ENCODE results near the gene NKD1.

NKD1 gene

GRCh38 chr16:50613964-50614474 lies 65.8 kb downstream of the NKD1 start:
- TF ChIP-seq, protein P1, sequence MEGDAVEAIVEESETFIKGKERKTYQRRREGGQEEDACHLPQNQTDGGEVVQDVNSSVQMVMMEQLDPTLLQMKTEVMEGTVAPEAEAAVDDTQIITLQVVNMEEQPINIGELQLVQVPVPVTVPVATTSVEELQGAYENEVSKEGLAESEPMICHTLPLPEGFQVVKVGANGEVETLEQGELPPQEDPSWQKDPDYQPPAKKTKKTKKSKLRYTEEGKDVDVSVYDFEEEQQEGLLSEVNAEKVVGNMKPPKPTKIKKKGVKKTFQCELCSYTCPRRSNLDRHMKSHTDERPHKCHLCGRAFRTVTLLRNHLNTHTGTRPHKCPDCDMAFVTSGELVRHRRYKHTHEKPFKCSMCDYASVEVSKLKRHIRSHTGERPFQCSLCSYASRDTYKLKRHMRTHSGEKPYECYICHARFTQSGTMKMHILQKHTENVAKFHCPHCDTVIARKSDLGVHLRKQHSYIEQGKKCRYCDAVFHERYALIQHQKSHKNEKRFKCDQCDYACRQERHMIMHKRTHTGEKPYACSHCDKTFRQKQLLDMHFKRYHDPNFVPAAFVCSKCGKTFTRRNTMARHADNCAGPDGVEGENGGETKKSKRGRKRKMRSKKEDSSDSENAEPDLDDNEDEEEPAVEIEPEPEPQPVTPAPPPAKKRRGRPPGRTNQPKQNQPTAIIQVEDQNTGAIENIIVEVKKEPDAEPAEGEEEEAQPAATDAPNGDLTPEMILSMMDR (IDR thresholded peaks at IDR 0.05; ENCODE audit: control insufficient read depth, insufficient read depth, low read depth, low read length, missing control alignments) = no peak
- H3K4me3 ChIP-seq (ENCODE audit: control insufficient read depth, low read depth, low read length) = no peak overlapping the region
- DNase-seq (ENCODE audit: low read depth) = no peak

GRCh38 chr16:50614955-50615724 lies 66.9 kb downstream of the NKD1 start:
- DNase-seq (ENCODE audit: low read depth) = no peak
- TF ChIP-seq, protein P1 (IDR thresholded peaks at IDR 0.05; ENCODE audit: control insufficient read depth, insufficient read depth, low read depth, low read length, missing control alignments) = no peak

GRCh38 chr16:50615891-50616290 lies 67.7 kb downstream of the NKD1 start:
- no peak overlapping the region for H3K4me3 ChIP-seq (ENCODE audit: control insufficient read depth, low read depth, low read length)
- no peak for DNase-seq (ENCODE audit: low read depth)
- TF ChIP-seq, protein P1 (IDR thresholded peaks at IDR 0.05; ENCODE audit: control insufficient read depth, insufficient read depth, low read depth, low read length, missing control alignments) = no peak

More at GRCh38 chr16:50614955-50615724, 66.9 kb downstream of the NKD1 start:
- no peak overlapping the region for H3K4me3 ChIP-seq (ENCODE audit: control insufficient read depth, low read depth, low read length)

DNA sequence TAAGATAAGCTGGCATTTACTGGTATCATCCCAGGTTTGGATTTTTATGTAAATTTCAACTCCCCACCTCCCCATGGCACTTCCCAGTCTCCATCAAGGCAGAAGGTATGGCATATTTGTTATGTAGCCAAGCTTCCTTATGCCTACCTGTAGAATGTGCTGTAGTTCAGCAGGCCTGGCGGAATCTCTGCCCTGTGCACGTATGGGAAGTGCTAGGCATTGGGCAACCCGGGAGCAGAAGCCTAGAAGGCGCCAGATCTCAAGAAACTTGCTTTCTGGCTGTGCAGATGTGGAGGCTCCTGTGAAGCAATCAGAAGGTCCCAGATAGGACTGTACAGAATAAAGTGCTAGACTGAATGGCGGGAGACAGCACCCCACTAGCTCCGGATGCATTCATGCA lies 68.2 kb downstream of the NKD1 start:
- no peak overlapping the region for H3K4me3 ChIP-seq (ENCODE audit: control insufficient read depth, low read depth, low read length)
- TF ChIP-seq, protein P1 (IDR thresholded peaks at IDR 0.05; ENCODE audit: control insufficient read depth, insufficient read depth, low read depth, low read length, missing control alignments) = no peak
- DNase-seq (ENCODE audit: low read depth) = no peak

- TF ChIP-seq, protein P1 (IDR thresholded peaks at IDR 0.05; ENCODE audit: control insufficient read depth, insufficient read depth, low read depth, low read length, missing control alignments) = no peak
- no peak for DNase-seq (ENCODE audit: low read depth)
- H3K4me3 ChIP-seq (ENCODE audit: control insufficient read depth, low read depth, low read length) = no peak overlapping the region
These were observed 68.9 kb downstream of the NKD1 start for GRCh38 chr16:50616883-50617645.

- H3K4me3 ChIP-seq (ENCODE audit: control insufficient read depth, low read depth, low read length) = no peak overlapping the region
- no peak for DNase-seq (ENCODE audit: low read depth)
These were observed 69.5 kb downstream of the NKD1 start for GRCh38 chr16:50617646-50618184.

More at GRCh38 chr16:50617646-50618184, 69.5 kb downstream of the NKD1 start:
- TF ChIP-seq, protein P1 (IDR thresholded peaks at IDR 0.05; ENCODE audit: control insufficient read depth, insufficient read depth, low read depth, low read length, missing control alignments) = no peak

Measured in AG09309 (cell line).